Activated CD4-positive, alpha-beta T cell treated with anti-CD3 and anti-CD28 coated beads, Interleukin-2, amount 50 U/mL, for 4 hours (primary cell): ENCODE data around the gene SH3RF1.
"Not testable (repeated sequence)": the region's sequence is repeated elsewhere in the genome, so short reads cannot be mapped to it uniquely, and the experiment has no call there.

ENCODE experiments used
- DNase-seq, 2 experiments: peaks; one replicate each; pipeline ENCODE4 v3.0.0-alpha.2; 2020

SH3RF1 gene

GRCh38 chr4:169197206-169197605 lies 73.5 kb downstream of the SH3RF1 start:
- DNase-seq = not testable (repeated sequence)

GRCh38 chr4:169195032-169195431 lies 75.7 kb downstream of the SH3RF1 start:
- no peak for DNase-seq

- not testable (repeated sequence) for DNase-seq
Measured at GRCh38 chr4:169189968-169190367, 80.8 kb downstream of the SH3RF1 start.

GRCh38 chr4:169189372-169189771 lies 81.4 kb downstream of the SH3RF1 start:
- DNase-seq = no peak

- no peak for DNase-seq
Measured at GRCh38 chr4:169188204-169188603, 82.6 kb downstream of the SH3RF1 start.

- no peak for DNase-seq
Measured at GRCh38 chr4:169185133-169185956, 85.4 kb downstream of the SH3RF1 start.

- DNase-seq = no peak
Measured at GRCh38 chr4:169184686-169185085, 86.1 kb downstream of the SH3RF1 start.

- no peak for DNase-seq
Measured at GRCh38 chr4:169184236-169184635, 86.5 kb downstream of the SH3RF1 start.

GRCh38 chr4:169183581-169183980 lies 87.2 kb downstream of the SH3RF1 start:
- no peak for DNase-seq

- no peak for DNase-seq
Measured at GRCh38 chr4:169179609-169180521, 90.9 kb downstream of the SH3RF1 start.

- DNase-seq = not testable (repeated sequence)
Measured at GRCh38 chr4:169178092-169178491, 92.7 kb downstream of the SH3RF1 start.

GRCh38 chr4:169175476-169175875 lies 95.3 kb downstream of the SH3RF1 start:
- no peak for DNase-seq

GRCh38 chr4:169175035-169175434 lies 95.7 kb downstream of the SH3RF1 start:
- DNase-seq = no peak

- DNase-seq = no peak
Measured at GRCh38 chr4:169174247-169174646, 96.5 kb downstream of the SH3RF1 start.

GRCh38 chr4:169167957-169168858 lies 102.5 kb downstream of the SH3RF1 start:
- DNase-seq = no peak

GRCh38 chr4:169164669-169165415 lies 105.9 kb downstream of the SH3RF1 start:
- DNase-seq = no peak

- no peak for DNase-seq
Measured at GRCh38 chr4:169163947-169164668, 106.6 kb downstream of the SH3RF1 start.

GRCh38 chr4:169163495-169163894 lies 107.3 kb downstream of the SH3RF1 start:
- no peak for DNase-seq

GRCh38 chr4:169160825-169161224 lies 109.9 kb downstream of the SH3RF1 start:
- DNase-seq = no peak

- no peak for DNase-seq
Measured at GRCh38 chr4:169159624-169160171, 111.1 kb downstream of the SH3RF1 start.

GRCh38 chr4:169158861-169159260 lies 111.9 kb downstream of the SH3RF1 start:
- no peak for DNase-seq
